Neural crest cell (in vitro differentiated cells): Measurements from ENCODE around the gene FGF6. TPM values are rescaled to one million over a fixed set of nuclear protein-coding genes. Genes with fewer than 3 reads are reported as not detected.

Experiments
- DNase-seq: peaks from one replicate; pipeline ENCODE4 v3.0.0; 2021; ENCODE audit warnings: low read depth, mixed read lengths, low spot score
- H3K27ac Mint-ChIP-seq: one replicate; pipeline ENCODE4 v1.8.0; 2021; ENCODE audit warnings: mild to moderate bottlenecking, mixed read lengths; ENCODE audit not compliant: unreplicated experiment
- H3K27me3 Mint-ChIP-seq: 2 replicates; pipeline ENCODE4 v1.8.0; 2021; ENCODE audit warnings: low read depth, mild to moderate bottlenecking, mixed read lengths
- H3K36me3 Mint-ChIP-seq: 2 replicates; pipeline ENCODE4 v1.8.0; 2021; ENCODE audit warnings: low read depth, mild to moderate bottlenecking, mixed read lengths
- H3K4me1 Mint-ChIP-seq: 2 replicates; pipeline ENCODE4 v1.8.0; 2021; ENCODE audit warnings: mixed read lengths
- H3K4me3 Mint-ChIP-seq: one replicate; pipeline ENCODE4 v1.8.0; 2021; ENCODE audit warnings: mild to moderate bottlenecking, mixed read lengths
- H3K9me3 Mint-ChIP-seq: 2 replicates; pipeline ENCODE4 v1.8.0; 2021; ENCODE audit warnings: mixed read lengths
- total RNA-seq: library from RNA; stranded (reverse); gene quantifications from 2 replicates; pipeline ENCODE4 v1.2.1, GENCODE V29; 2021
- TF ChIP-seq, protein P1 (sequence below): fragments of 200-600 bp; sonication (generic); conservative IDR thresholded peaks from 2 replicates; pipeline ENCODE4 v1.5.0; 2021; ENCODE audit warnings: antibody characterized with exemption, mild to moderate bottlenecking

FGF6 gene
- total RNA-seq, 1 donor from 2014 or later: not detected

DNA sequence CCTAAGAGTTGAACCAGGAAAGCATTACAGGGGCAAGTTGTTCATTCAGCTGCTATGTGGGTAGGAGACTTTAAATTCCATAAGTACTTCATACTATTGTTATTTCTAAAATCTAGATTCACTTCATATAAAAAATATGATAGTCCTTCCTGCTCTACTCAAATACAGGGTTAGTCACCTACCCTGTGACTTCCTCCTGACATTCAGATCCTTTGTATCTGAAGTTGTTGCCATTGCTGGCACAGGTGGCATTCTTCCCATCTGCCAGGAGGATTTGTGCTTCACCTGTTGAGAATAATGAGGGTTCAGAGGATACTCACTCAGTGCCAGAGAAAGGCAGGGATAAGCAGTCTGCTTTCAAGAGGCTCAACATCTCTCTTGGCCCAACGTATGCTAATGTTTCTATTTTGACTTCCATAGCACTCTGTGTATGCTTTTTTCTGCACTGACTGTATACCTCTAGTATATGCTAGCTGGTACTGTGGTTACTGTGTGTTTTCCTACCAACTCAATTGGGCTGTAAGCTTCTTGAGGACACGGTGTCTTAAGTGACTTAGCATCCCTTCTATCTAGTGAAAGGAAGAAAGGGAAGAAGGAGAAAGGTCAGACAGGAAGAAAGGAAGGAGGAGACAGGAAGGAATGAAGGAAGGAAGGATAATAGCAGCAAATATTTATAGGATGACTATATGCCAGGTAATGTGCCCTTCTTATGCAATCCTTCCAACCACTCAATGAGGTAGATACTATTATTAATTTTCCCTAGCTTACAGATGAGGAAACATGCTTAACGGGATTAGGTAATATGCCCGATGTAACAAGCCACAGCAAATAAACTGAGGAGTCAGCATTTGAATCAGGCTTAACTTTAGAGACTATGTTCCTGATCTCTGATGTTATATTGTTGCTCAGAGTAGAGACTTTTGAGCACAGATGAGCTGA lies 38.5 kb upstream of the FGF6 start:
- H3K4me3 Mint-ChIP-seq: no peak overlapping the region
- no peak overlapping the region for H3K27ac Mint-ChIP-seq
- H3K36me3 Mint-ChIP-seq: peaks cover 8% of the 10 kb centered on the region
- TF ChIP-seq, protein P1, sequence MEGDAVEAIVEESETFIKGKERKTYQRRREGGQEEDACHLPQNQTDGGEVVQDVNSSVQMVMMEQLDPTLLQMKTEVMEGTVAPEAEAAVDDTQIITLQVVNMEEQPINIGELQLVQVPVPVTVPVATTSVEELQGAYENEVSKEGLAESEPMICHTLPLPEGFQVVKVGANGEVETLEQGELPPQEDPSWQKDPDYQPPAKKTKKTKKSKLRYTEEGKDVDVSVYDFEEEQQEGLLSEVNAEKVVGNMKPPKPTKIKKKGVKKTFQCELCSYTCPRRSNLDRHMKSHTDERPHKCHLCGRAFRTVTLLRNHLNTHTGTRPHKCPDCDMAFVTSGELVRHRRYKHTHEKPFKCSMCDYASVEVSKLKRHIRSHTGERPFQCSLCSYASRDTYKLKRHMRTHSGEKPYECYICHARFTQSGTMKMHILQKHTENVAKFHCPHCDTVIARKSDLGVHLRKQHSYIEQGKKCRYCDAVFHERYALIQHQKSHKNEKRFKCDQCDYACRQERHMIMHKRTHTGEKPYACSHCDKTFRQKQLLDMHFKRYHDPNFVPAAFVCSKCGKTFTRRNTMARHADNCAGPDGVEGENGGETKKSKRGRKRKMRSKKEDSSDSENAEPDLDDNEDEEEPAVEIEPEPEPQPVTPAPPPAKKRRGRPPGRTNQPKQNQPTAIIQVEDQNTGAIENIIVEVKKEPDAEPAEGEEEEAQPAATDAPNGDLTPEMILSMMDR: no peak
- peaks cover 6% of the 10 kb centered on the region for H3K9me3 Mint-ChIP-seq
- DNase-seq: no peak
- peaks cover 5% of the 10 kb centered on the region for H3K4me1 Mint-ChIP-seq
- no peaks in the 10 kb centered on the region for H3K27me3 Mint-ChIP-seq

DNA sequence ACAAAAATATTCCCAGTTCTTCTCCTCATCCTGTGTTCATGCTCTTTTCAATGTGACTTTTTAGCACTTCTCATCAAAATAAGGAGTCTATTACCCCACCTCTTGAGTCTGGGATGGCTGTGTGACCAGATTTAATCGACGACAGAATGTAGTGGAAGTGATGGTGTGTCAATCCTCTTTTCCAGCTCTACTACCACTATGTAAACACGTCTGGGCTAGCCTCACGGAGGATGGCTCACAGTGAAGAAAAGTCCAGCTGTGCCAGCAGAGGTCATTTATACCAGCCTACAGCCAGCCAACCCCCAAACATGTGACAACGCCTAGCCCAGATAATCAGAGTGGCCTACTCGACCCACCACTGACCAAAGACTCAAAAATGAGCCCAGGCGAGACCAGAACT lies 37.3 kb upstream of the FGF6 start:
- no peak for DNase-seq
- Mint-ChIP-seq H3K4me1 (peaks cover 5% of the 10 kb centered on the region), H3K27ac (no peak overlapping the region), H3K4me3 (no peak overlapping the region), H3K27me3 (no peaks in the 10 kb centered on the region), H3K36me3 (peaks cover 14% of the 10 kb centered on the region), H3K9me3 (peaks cover 9% of the 10 kb centered on the region)
- TF ChIP-seq, protein P1: no peak

DNA sequence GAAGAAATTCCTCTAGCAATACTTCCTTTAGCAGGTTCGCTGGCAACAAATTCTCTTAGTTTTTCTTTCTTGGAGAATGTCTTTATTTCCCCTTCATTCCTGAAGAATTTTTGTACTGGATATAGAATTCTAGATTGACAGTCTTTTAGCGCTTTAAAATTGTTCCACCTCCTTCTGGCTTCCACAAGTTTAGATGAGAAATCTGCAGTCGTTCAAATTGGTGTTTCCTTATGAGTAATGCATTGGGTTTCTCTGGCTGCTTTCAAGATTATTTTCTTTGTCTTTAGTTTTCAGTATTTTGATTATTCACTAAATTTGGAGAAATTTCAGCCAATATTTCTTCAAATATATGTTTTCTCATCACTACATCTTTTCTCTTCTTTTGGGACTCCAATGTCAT lies 33.3 kb upstream of the FGF6 start:
- H3K9me3 Mint-ChIP-seq: peaks cover 14% of the 10 kb centered on the region
- no peak for DNase-seq
- H3K4me1 Mint-ChIP-seq: no peaks in the 10 kb centered on the region
- TF ChIP-seq, protein P1: no peak
- peaks cover 5% of the 10 kb centered on the region for H3K27me3 Mint-ChIP-seq
- H3K4me3 Mint-ChIP-seq: no peak overlapping the region
- no peak overlapping the region for H3K27ac Mint-ChIP-seq
- H3K36me3 Mint-ChIP-seq: peaks cover 13% of the 10 kb centered on the region

DNA sequence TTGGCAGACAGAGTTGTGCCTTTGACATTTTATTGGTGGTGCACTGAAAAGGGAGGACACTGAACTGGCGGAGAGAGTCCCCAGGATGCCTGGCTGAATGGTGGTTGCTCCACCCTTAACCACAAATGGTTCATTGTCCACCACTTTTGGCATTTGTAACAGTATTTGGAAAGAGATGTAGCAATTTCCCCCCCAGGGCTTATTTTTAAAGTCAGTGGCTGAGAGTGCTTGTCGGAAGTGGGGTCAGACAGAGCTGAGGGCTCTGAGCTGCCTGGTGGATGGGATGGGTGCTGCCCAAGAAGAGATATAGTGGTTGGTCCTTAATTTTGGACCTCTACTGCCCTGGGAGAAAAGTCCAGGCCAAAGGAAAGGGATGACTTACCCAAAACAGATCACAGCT lies 31.5 kb upstream of the FGF6 start:
- Mint-ChIP-seq H3K4me3 (no peak overlapping the region), H3K27me3 (peaks cover 8% of the 10 kb centered on the region), H3K4me1 (no peaks in the 10 kb centered on the region), H3K9me3 (peaks cover 12% of the 10 kb centered on the region), H3K27ac (no peak overlapping the region), H3K36me3 (peaks cover 11% of the 10 kb centered on the region)
- TF ChIP-seq, protein P1: no peak
- DNase-seq: no peak

DNA sequence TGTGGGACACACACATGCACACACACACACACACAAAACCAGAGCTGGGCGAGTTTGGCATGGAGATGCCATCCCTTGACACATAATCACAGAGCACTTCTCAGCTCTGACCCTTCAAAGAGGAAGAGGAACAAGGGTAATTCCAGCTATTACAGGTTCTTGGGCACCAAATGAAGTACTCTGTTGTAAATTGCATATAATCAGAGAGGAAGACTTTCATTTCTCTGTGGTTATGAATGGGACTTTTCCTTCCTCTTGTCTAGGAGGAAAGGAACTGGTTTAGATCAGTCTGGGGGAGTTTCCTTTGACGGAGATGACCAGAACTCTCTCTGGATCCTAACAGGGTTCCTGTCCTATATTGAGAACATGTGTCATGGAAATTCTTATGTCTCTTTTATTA lies 26.4 kb upstream of the FGF6 start:
- Mint-ChIP-seq H3K27me3 (peaks cover 11% of the 10 kb centered on the region), H3K4me1 (no peaks in the 10 kb centered on the region), H3K27ac (no peak overlapping the region), H3K36me3 (no peaks in the 10 kb centered on the region), H3K9me3 (no peaks in the 10 kb centered on the region), H3K4me3 (no peak overlapping the region)
- DNase-seq: no peak
- TF ChIP-seq, protein P1: no peak
